Measurements from ENCODE around the gene CLIC5.
"Not testable (repeated sequence)": the region's sequence is repeated elsewhere in the genome, so short reads cannot be mapped to it uniquely, and the experiment has no call there.

Gene CLIC5

DNA sequence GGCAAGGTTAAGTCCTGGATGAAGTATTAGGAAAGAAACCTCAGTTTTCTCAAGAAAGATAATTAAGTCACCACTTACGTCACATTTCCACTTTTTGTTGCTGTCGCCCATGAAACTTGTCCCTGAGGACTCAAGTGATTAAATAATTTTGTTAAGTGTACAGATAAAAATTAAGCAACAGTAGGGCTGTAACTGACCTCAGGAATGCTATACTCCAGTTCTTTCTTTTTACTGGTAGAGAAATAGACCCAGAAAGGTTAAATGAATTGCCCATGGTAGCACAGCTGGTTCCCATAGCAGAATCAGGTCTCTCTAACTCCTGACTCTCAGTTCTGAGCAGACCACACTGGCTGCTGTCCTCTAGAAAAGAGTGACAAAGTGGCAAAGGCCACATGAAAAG lies 54.5 kb downstream of the CLIC5 start:
- no peak for DNase-seq

DNA sequence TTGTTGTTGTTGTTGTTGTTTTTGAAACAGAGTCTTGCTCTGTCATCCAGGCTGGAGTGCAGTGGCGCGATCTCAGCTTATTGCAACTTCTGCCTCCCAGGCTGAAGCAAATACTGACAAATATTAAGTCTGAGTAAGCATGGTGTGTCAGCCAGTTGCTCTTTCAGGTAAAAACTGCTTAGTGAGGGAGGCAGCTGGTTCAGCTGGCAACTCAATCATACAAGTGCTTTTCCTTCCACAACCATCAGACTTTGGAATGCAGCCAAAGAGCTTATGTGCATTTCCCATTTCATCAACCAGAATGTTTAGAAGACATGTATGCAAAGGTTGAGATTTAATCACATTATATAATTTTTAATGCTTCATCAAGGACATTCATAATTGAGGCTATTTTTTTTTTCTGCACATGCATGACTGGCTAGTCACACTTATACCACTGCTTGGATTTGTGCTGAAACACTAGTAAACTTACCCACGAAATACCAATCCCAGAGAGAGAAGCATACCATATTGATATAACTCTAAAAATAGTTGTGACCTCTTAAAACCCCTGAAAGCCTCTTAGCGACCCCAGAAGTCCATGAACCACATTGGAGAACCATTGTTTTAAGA lies 56.0 kb downstream of the CLIC5 start:
- no peak for DNase-seq

DNA sequence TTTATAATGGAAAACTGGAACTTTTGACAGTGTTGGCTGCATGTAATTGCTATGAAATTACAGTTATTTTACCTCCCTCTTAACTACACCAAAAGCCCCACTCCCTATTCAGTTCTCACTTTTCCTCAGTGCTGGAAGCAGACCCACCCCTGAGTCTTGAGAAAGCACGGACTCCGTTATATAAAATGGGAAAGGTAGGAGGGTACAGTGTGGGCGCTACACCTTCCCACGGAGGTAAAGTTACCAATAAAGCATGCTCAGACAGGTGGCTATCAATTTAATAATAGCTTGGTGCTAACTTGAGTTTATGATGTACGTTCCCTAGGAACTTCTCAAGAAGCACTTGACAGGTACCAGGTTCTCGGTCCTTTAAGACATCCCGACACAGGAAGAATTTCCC lies 59.0 kb downstream of the CLIC5 start:
- no peak for DNase-seq

DNA sequence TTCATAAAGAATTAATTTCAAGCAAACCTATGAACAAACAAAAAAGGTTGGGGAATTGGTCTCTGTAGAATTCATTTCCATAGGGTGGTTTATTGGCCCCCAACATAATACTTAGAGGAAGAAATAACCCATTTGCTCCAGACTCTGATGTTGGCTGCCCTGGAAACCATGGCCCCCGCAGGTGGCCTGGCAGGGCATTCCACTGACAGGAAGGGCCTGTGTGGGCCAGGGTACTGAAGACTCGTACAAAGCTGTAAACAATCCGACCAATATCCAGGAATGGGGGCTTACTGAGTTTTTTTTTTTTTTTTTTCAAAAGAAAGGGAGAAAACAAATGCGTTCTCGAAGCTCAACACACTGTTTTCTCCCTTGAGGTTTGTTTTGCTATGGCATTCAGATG lies 59.5 kb downstream of the CLIC5 start:
- no peak for DNase-seq

DNA sequence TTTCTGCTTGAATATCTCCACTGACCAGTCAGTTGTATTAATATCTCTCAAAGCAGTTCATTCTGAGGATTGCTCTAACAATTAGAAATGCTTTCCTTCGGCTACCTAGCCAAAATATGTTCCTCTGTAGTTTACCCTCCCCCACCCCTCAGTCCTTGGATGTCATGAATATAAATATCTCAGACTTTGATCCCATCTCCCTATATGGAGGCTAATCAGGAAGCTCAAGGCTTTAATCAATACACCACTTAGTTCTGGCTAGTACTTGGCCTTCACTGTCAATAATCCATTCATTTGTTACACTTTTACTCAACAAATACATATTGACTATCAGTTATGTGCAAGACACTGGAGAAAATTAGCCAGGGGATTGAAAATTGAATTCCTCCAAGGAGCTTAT lies 60.1 kb downstream of the CLIC5 start:
- DNase-seq, result no peak

- no peak for DNase-seq
Measured at GRCh38 chr6:45952546-45952945, 63.1 kb downstream of the CLIC5 start.

DNA sequence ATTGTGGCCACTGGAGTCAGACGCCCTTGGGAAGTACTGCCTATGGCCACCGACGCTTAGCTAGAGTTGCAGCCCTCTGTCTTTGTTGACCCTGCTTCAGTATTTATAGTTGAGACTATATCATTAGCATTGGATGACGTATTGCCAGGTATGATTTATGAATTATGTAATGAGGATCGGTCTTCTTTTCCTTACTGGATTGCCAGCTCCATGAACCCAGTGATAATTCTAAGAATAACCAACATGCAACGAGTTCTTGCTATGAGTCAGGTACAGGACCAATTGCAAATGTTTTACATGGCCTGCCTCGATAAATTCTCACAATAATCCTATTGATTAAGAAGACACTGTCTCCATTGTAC lies 63.5 kb downstream of the CLIC5 start:
- no peak for DNase-seq

DNA sequence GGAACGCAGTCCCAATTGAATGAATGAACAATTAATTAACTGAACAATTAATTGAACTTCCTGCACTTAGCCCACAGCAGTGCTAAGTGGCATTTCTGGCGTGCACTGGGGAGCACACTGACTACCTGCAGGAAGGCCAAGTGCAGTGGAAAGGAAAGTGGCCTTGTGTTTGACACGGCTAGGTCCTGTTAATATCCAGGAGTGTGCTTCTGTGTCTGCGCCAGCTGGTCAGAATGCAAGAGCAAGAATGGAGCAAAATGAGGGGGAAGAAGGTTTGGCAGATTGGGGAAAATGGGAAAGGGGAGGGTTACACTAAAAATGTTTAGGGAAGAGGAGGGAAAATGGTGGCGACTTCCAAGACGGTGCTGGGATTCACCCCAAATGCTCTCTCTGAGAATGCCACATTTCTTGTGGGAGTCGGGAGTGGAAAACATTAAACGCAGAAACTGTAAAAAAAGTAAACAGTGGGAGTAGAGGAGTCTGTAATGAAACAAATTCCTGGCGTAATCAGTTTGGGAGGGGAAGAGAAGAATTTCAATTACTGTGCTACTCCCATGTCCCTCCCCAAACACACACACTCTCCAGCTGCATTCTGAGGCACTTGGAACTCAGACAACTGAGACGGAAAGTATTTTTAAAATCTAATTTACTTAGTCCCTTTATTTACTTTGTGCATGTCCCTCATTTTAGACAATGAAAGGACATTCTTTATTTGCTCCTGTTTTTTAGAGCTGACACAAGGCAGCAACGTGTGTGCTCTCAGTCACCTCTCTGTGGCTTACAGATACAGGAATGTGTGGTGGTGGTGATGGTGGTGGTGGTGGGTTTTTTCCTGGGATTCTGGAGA lies 64.1 kb downstream of the CLIC5 start:
- DNase-seq, result no peak

DNA sequence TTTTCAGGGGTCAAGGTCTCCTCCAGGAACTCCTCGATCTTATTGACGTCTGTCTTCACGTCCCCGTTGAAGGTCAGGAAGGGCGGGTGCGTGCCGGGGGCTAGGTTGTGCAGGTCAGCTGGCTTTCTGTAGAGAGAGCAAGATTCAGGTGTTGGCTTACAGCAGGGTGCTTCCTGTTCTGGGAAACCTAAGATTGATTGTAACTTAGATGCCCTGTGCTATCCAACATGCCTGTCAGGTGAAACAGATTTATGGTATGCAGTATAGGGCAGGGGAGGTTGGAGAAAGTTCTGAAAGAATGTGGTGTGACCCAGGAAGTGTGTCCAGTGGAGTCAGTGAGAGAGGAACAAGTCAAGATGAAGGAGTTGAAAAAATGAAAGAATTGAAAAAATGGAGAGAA lies 66.4 kb downstream of the CLIC5 start:
- no peak for DNase-seq

- DNase-seq, result no peak
Measured at GRCh38 chr6:45947807-45948206, 67.9 kb downstream of the CLIC5 start.

GRCh38 chr6:45946887-45947286 lies 68.8 kb downstream of the CLIC5 start:
- DNase-seq, result no peak

GRCh38 chr6:45946352-45946751 lies 69.3 kb downstream of the CLIC5 start:
- DNase-seq, result no peak

DNA sequence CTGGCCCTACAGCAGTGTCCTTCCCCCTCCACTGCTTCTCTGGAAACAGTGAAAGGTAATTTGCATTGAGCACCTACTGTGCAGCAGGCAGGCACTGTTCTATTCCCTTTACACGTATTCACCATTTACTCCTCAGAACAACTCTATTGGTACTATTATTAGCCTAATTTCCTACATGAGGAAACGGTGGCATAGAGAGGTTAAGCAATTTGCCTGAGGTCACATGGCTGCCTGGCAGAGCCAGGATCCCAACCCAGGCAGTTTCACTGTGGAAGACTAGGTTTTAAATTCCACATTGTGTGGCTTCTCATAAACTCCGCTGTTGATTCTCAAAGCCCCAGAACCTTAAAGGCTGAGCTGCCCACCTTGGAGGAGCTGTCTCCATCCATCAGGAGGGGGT lies 72.7 kb downstream of the CLIC5 start:
- DNase-seq, result no peak

GRCh38 chr6:45933855-45934254 lies 81.8 kb downstream of the CLIC5 start:
- no peak for DNase-seq

DNA sequence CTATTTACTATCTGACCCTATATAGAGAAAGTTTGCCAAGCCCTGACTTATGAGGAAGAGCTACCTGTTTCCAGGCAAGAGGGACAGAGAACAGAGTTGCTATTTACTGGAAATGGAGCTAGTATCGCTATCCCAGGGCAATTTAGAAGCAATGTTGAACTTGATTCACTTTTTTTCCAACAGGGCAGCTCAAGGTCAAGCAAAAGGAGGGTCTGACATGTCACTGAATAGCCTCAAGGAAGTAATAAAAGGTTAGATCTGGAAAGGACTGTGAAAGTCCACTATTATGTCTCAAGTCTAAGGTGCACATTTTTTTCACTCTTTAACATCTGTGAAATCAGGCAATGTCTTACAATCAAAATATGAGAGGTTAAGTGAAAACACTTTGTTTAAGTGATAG lies 84.4 kb downstream of the CLIC5 start:
- DNase-seq, result no peak

DNA sequence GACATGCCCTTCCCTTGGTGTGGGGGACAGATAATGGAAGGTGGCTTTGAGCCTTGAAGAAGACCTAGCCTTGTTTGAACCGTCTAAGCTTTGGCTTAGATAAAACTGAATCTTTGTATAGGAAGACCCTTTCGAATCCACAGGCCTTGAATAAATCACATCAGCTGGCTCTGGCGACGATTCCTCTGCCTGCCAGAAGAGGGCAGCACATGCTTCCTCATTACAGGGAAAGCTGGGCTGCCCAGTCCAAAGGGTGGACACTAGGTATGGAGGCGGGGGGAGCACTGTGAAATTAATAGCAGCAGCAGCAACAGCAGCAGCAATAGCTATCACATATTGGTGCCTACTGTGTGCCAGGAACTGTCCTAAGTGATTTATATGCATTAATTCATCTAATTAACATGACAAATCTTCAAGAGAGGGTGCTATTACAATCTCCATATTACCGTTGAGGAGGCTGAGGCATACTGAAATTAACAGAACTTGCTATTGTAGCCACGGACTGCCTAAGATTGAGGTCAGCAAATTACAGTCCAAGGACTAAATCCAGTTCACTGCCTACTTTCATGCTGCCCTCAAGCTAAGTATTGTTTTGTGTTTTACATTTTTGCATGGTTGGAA lies 85.1 kb downstream of the CLIC5 start:
- DNase-seq, result peak; percentile 66

GRCh38 chr6:45929421-45930361 lies 86.0 kb downstream of the CLIC5 start:
- DNase-seq, result no peak

DNA sequence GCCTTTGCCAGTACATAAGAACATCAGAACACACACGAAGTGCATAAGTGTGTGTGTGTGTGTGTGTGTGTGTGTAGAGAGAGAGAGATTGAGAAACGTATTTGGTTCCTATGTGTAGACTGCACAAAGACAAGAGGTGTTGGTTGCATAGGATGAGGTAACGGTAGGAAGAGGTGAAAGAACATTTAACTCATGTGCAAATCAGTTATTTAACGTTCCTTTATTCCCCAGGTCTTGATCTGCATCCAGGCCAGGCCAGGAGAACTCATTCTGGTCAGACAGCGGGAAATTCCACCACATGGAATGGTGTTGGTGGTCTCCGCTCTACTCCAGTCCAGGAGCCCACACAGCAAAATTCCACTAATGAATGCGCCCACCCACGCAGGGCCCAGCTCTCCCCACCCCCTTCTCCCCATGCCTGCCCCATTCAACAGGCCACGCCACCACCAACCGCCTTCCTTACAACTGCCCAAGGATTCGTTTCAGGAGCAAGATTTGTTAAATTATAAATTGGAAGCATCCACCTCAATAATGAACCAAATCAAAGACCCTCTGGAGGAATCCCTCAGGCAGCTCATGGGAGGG lies 86.8 kb downstream of the CLIC5 start:
- no peak for DNase-seq

DNA sequence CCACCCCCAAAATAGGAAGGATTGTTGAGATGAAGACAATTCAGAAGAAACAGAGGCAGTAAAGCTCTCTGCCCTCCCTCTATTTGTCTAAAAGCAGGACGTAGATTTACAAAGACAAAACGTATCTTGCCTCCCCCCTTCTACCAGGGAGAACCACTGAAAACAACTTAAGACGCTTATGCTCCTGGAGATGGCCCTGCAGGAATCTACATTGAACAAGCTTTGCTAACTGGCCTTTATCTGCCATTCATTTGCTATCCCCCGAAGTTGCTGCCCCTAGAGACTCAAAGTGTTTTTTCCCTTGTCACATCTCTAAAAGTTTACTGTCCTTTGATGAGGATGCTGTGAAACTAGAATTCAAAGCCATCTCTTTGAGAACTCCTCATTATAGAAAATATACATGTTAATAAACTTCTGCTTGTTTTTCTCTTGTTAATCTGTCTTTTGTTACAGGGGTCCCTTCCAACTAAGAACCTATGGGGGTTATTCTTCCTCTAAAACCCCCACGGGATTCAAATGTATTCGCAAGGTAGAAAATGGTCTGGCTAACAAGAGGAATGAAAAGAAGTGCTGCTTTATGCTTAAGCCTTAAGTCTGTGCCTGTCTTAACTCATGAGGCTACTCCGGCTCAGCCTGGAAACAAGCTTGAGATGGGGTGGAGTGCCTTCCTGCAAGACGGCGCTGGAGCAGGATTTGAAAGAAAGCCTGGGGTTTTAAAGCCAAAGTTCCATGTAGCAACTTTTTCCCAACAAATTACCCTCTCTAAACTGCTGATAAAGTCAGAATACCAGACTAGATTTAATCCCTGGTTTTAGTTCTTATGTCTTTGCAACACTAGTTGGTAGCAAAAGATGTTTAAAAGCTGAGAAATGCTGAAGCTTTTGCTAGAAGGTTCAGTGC lies 88.0 kb downstream of the CLIC5 start:
- no peak for DNase-seq

- not testable (repeated sequence) for DNase-seq
Measured at GRCh38 chr6:45926423-45926822, 89.2 kb downstream of the CLIC5 start.

DNA sequence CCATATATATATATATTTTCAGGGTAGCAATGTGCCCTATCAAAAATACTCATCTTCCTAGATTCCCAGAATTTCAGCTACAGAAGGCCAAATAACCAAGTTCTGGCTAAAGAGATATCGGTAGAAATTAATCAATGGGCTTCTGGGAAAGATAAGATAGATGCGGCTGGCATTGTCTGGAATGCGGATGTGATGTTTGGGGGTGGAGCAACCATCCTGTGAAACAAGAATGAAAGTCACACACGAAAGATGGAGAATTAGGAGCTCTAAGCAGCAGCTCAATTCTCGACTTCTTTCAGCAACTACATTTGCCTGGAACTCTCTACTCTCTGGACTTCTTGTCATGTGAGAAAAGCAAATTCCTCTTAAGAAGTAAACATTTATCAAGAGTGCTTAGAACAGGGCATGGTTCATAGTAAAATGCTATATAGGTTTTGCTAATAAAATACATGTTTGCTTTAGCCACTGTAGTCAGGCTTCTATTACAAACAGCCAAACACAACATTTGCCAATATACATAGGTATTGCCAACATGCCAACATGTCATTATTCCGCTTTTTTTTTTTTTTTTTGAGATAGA lies 90.8 kb downstream of the CLIC5 start:
- no peak for DNase-seq

Data from CD4-positive, alpha-beta T cell treated with Interleukin-6 for 4 hours (primary cell).